Measurements from ENCODE around the gene ASPSCR1. TPM values are rescaled to one million over a fixed set of nuclear protein-coding genes. Genes with fewer than 3 reads are reported as not detected.
A peak's percentile ranks its signal among the peaks of the same experiment; 100 is the strongest.

ASPSCR1 gene
- total and polyA plus RNA-seq, 2 of the 13 experiments (the other 11 are each of a cell fraction or from before 2014, with no cell fraction given), result 274 to 314 TPM

GRCh38 chr17:82019690-82020571 is 42.5 kb downstream of the ASPSCR1 start (continued):
- peak; percentile 66 for TF ChIP-seq ZFP91 (CRISPR knock-in tag; IDR thresholded peaks at IDR 0.05; ENCODE audit: borderline replicate concordance)
- TF ChIP-seq LCORL (IDR thresholded peaks at IDR 0.05), result no peak
- TF ChIP-seq LCORL (CRISPR knock-in tag; IDR thresholded peaks at IDR 0.05), result 0 out of 2 replicates have a peak, but pooled peaks have one; percentile 42
- TF ChIP-seq ZNF589 (CRISPR knock-in tag; conservative IDR thresholded peaks at IDR 0.05), result peak; percentile 51; the same call in 1 of the 2 replicates
- peak; percentile 22 for TF ChIP-seq U2AF1 (optimal IDR thresholded peaks at IDR 0.05; ENCODE audit: low read depth, low read length)
- 0 out of 2 replicates have a peak, but pooled peaks have one; percentile 22 for TF ChIP-seq THRA (CRISPR knock-in tag; IDR thresholded peaks at IDR 0.05; ENCODE audit: borderline replicate concordance)
- TF ChIP-seq ZNF772 (CRISPR knock-in tag; IDR thresholded peaks at IDR 0.05), result no peak; the same call in 1 of the 2 replicates
- peak; percentile 69 for TF ChIP-seq ZHX1 (CRISPR knock-in tag; IDR thresholded peaks at IDR 0.05; ENCODE audit: low read depth)
- no peak for TF ChIP-seq MZF1 (CRISPR knock-in tag; IDR thresholded peaks at IDR 0.05; ENCODE audit: borderline replicate concordance)
- TF ChIP-seq ZNF619 (CRISPR knock-in tag; IDR thresholded peaks at IDR 0.05), result peak; percentile 47; the same call in 1 of the 2 replicates
- TF ChIP-seq ZFY (CRISPR knock-in tag; IDR thresholded peaks at IDR 0.05), result peak; percentile 77
- TF ChIP-seq HOXA5 (CRISPR knock-in tag; IDR thresholded peaks at IDR 0.05), result peak; percentile 60; the same call in 1 of the 2 replicates
- peak; percentile 26; the same call in 1 of the 2 replicates for TF ChIP-seq SMC3 (IDR thresholded peaks at IDR 0.05; ENCODE audit: low read length)
- TF ChIP-seq BHLHE40 (IDR thresholded peaks at IDR 0.05; ENCODE audit: low read length), result 0 out of 2 replicates have a peak, but pooled peaks have one; percentile 10
- TF ChIP-seq ZNF12 (CRISPR knock-in tag; IDR thresholded peaks at IDR 0.05), result no peak
- TF ChIP-seq HMG20B (CRISPR knock-in tag; conservative IDR thresholded peaks at IDR 0.05), result no peak
- TF ChIP-seq ZNF547 (CRISPR knock-in tag; IDR thresholded peaks at IDR 0.05), result peak; percentile 50; the same call in 1 of the 2 replicates
- TF ChIP-seq MED13 (CRISPR knock-in tag; IDR thresholded peaks at IDR 0.05), result 0 out of 2 replicates have a peak, but pooled peaks have one; percentile 28
- TF ChIP-seq NFYC (CRISPR knock-in tag; IDR thresholded peaks at IDR 0.05), result no peak
- 0 out of 2 replicates have a peak, but pooled peaks have one; percentile 12 for TF ChIP-seq ZBTB2 (CRISPR knock-in tag; IDR thresholded peaks at IDR 0.05; ENCODE audit: low read depth)
- no peak for TF ChIP-seq ZSCAN20 (CRISPR knock-in tag; IDR thresholded peaks at IDR 0.05; ENCODE audit: borderline replicate concordance)
- TF ChIP-seq FOXA3 (CRISPR knock-in tag; IDR thresholded peaks at IDR 0.05), result 0 out of 2 replicates have a peak, but pooled peaks have one; percentile 39
- TF ChIP-seq ZFP37 (CRISPR knock-in tag; IDR thresholded peaks at IDR 0.05; ENCODE audit: borderline replicate concordance), result 0 out of 2 replicates have a peak, but pooled peaks have one; percentile 23
